Smooth muscle cell (in vitro differentiated cells): ENCODE results near the gene PPDPF. TPM values are rescaled to one million over a fixed set of nuclear protein-coding genes. Genes with fewer than 3 reads are reported as not detected.
"Not testable (repeated sequence)": the region's sequence is repeated elsewhere in the genome, so short reads cannot be mapped to it uniquely, and the experiment has no call there.

ENCODE experiments used
- DNase-seq: peaks from one replicate; lab custom pipeline; 2025; ENCODE audit not compliant: unreplicated experiment; lab: John Stamatoyannopoulos, UW
- H2AFZ ChIP-seq: fragments of 200-600 bp; sonication (generic); 2 replicates; pipeline ENCODE4 v1.6.0; 2016; ENCODE audit warnings: antibody characterized with exemption, low read depth, mild to moderate bottlenecking
- H3F3A ChIP-seq: fragments of 200-600 bp; sonication (generic); 2 replicates; pipeline ENCODE4 v1.6.0; 2017; ENCODE audit warnings: antibody characterized with exemption, low read depth
- H3K27ac ChIP-seq: fragments of 200-600 bp; sonication (generic); 2 replicates; pipeline ENCODE4 v1.5.1; 2016; ENCODE audit warnings: low read depth, mild to moderate bottlenecking
- H3K27me3 ChIP-seq: fragments of 200-600 bp; sonication (generic); 2 replicates; pipeline ENCODE4 v1.6.1; 2016; ENCODE audit warnings: low read depth, mild to moderate bottlenecking
- H3K36me3 ChIP-seq: fragments of 200-600 bp; sonication (generic); 2 replicates; pipeline ENCODE4 v1.5.1; 2016; ENCODE audit warnings: low read depth
- H3K4me1 ChIP-seq: fragments of 200-600 bp; sonication (generic); 2 replicates; pipeline ENCODE4 v1.5.1; 2016; ENCODE audit warnings: low read depth
- H3K4me2 ChIP-seq: fragments of 200-600 bp; sonication (generic); 2 replicates; pipeline ENCODE4 v1.6.0; 2016; ENCODE audit warnings: mild to moderate bottlenecking
- H3K4me3 ChIP-seq: fragments of 200-600 bp; sonication (generic); 2 replicates; pipeline ENCODE4 v1.5.1; 2016; ENCODE audit warnings: mild to moderate bottlenecking
- H3K79me2 ChIP-seq: fragments of 200-600 bp; sonication (generic); 2 replicates; pipeline ENCODE4 v1.6.0; 2016; ENCODE audit warnings: low read depth, mild to moderate bottlenecking
- H3K9ac ChIP-seq: fragments of 200-600 bp; sonication (generic); 2 replicates; pipeline ENCODE4 v1.6.0; 2016; ENCODE audit warnings: low read depth
- H3K9me3 ChIP-seq: fragments of 200-600 bp; sonication (generic); replicated peaks from 2 replicates; pipeline ENCODE4 v1.5.1; 2016; ENCODE audit warnings: low read depth
- H4K20me1 ChIP-seq: fragments of 200-600 bp; sonication (generic); 2 replicates; pipeline ENCODE4 v1.6.0; 2016; ENCODE audit warnings: low read depth
- WGBS: methylation state at CpG from one replicate; pipeline ENCODE4 v1.1.7; 2016; ENCODE audit warnings: low lambda C conversion rate; 5-methylcytosine and 5-hydroxymethylcytosine counted together
- polyA plus RNA-seq: library from polyadenylated mRNA; unstranded; fragments of >200 nt; fragmentation: Nextera tagmentation; extraction: Ambion mirVana; gene quantifications from 2 replicates; pipeline ENCODE4 v1.2.1, GENCODE V29; 2016
- total RNA-seq: library from RNA; depleted of rRNA; stranded (reverse); fragments of >200 nt; gene quantifications from 2 replicates; pipeline ENCODE4 v1.2.3, GENCODE V29; 2014
- TF ChIP-seq, protein P1 (sequence below): fragments of 200-600 bp; sonication (generic); IDR thresholded peaks from 2 replicates; pipeline ENCODE4 v1.5.1; 2017; ENCODE audit warnings: borderline replicate concordance, mild to moderate bottlenecking, antibody characterized with exemption; ENCODE audit not compliant: insufficient read depth, poor library complexity, severe bottlenecking

PPDPF gene
- total and polyA plus RNA-seq, 2 experiments from 2014 or later: 118 to 365 TPM

- H4K20me1 ChIP-seq: no peaks in the 10 kb centered on the region
Observed at GRCh38 chr20:63557481-63557891, 36.9 kb downstream of the PPDPF start.

GRCh38 chr20:63558804-63559484 is 38.4 kb downstream of the PPDPF start:
- no peak overlapping the region for H3K4me2 ChIP-seq
- no peak overlapping the region for H3K27ac ChIP-seq
- no peaks in the 10 kb centered on the region for H3K36me3 ChIP-seq
- no peaks in the 10 kb centered on the region for H4K20me1 ChIP-seq
- no peak overlapping the region for H2AFZ ChIP-seq
- WGBS: 94% methylated on average over 14 of the region's 14 CpGs
- no peaks in the 10 kb centered on the region for H3K79me2 ChIP-seq
- no peak for DNase-seq
- H3F3A ChIP-seq: peaks cover 9% of the 10 kb centered on the region
- H3K4me1 ChIP-seq: peaks cover 8% of the 10 kb centered on the region
- no peaks in the 10 kb centered on the region for H3K9me3 ChIP-seq
- TF ChIP-seq, protein P1, sequence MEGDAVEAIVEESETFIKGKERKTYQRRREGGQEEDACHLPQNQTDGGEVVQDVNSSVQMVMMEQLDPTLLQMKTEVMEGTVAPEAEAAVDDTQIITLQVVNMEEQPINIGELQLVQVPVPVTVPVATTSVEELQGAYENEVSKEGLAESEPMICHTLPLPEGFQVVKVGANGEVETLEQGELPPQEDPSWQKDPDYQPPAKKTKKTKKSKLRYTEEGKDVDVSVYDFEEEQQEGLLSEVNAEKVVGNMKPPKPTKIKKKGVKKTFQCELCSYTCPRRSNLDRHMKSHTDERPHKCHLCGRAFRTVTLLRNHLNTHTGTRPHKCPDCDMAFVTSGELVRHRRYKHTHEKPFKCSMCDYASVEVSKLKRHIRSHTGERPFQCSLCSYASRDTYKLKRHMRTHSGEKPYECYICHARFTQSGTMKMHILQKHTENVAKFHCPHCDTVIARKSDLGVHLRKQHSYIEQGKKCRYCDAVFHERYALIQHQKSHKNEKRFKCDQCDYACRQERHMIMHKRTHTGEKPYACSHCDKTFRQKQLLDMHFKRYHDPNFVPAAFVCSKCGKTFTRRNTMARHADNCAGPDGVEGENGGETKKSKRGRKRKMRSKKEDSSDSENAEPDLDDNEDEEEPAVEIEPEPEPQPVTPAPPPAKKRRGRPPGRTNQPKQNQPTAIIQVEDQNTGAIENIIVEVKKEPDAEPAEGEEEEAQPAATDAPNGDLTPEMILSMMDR: no peak
- no peak overlapping the region for H3K9ac ChIP-seq
- H3K27me3 ChIP-seq: no peaks in the 10 kb centered on the region
- no peak overlapping the region for H3K4me3 ChIP-seq

More at GRCh38 chr20:63557481-63557891, 36.9 kb downstream of the PPDPF start:
- no peak overlapping the region for H3K4me2 ChIP-seq
- peaks cover 16% of the 10 kb centered on the region for H3F3A ChIP-seq
- H3K4me1 ChIP-seq: peaks cover 8% of the 10 kb centered on the region
- H3K4me3 ChIP-seq: no peak overlapping the region
- no peaks in the 10 kb centered on the region for H3K9me3 ChIP-seq
- H3K79me2 ChIP-seq: no peaks in the 10 kb centered on the region
- no peak overlapping the region for H3K27ac ChIP-seq
- 93% methylated on average over 18 of the region's 19 CpGs for WGBS
- TF ChIP-seq, protein P1: no peak
- no peak overlapping the region for H3K9ac ChIP-seq
- H3K27me3 ChIP-seq: no peaks in the 10 kb centered on the region
- DNase-seq: no peak
- no peaks in the 10 kb centered on the region for H3K36me3 ChIP-seq
- H2AFZ ChIP-seq: no peak overlapping the region

DNA sequence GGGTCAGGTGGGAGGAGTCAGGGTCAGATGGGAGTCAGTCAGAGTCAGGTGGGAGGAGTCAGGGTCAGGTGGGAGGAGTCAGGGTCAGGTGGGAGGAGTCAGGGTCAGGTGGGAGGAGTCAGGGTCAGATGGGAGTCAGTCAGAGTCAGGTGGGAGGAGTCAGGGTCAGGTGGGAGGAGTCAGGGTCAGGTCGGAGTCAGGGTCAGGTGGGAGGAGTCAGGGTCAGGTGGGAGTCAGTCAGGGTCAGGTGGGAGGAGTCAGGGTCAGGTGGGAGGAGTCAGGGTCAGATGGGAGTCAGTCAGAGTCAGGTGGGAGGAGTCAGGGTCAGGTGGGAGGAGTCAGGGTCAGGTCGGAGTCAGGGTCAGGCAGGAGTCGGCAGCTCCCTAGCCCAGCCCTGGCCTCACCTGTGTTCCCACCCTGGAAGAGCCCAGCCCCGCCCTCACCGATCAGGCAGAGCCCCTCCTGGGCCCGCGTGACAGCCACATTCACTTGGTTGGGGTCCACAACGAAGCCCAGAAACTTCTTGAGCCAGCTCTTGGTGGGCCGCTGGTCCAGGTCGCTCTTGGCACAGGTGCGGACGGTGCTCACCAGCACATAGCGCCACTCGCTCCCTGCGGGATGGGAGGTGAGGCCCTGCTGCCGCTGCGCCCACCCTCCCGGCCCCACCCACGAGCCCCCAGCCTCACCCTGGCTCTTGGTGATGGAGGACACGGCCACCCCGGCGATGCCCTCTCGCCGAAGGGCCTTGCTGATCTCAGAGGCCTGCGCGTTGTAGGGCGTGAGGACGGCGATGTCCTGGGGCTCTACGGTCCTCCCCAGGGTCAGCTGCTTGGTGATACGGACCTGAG is 39.1 kb downstream of the PPDPF start:
- not testable (repeated sequence) for H3K36me3 ChIP-seq, H4K20me1 ChIP-seq, H3K4me3 ChIP-seq, H3K27me3 ChIP-seq, H3K9me3 ChIP-seq, H3K79me2 ChIP-seq, H3K9ac ChIP-seq, H3K4me2 ChIP-seq, DNase-seq, H3F3A ChIP-seq, H3K27ac ChIP-seq, H3K4me1 ChIP-seq, H2AFZ ChIP-seq
- WGBS: 98% methylated on average over 26 of the region's 31 CpGs

DNA sequence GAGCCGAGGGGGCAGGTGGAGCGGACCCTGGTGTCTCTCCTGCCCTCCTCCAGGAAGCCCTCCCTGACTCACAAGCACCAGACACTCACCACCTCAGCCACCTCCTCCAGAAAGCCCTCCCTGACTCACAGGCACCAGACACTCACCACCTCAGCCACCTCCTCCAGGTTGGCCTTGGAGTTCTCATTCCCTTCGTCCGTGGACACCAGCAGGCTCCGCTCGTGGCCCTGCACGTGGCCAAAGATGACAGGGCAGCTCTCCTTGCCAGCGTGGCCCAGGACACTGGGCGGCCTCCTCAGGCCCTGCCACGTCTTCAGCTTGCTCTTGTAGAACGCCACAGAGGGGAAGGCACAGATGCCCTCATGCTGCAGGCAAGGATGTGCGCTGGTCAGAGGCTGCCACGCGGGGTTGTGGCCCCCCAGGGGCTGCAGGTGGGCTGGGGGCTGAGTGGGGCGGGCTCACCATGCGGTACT is 39.8 kb downstream of the PPDPF start:
- H3K4me3 ChIP-seq: no peak overlapping the region
- H3K79me2 ChIP-seq: no peaks in the 10 kb centered on the region
- 97% methylated on average over 14 of the region's 16 CpGs for WGBS
- H4K20me1 ChIP-seq: no peaks in the 10 kb centered on the region
- H2AFZ ChIP-seq: no peak overlapping the region
- no peak overlapping the region for H3K9ac ChIP-seq
- no peaks in the 10 kb centered on the region for H3K36me3 ChIP-seq
- TF ChIP-seq, protein P1: no peak
- no peak for DNase-seq
- no peak overlapping the region for H3K27ac ChIP-seq
- no peaks in the 10 kb centered on the region for H3K9me3 ChIP-seq
- no peaks in the 10 kb centered on the region for H3K4me1 ChIP-seq
- H3F3A ChIP-seq: no peaks in the 10 kb centered on the region
- H3K27me3 ChIP-seq: no peaks in the 10 kb centered on the region
- no peak overlapping the region for H3K4me2 ChIP-seq
